ENCODE measurements around the gene TNFRSF17. TPM values are rescaled to one million over a fixed set of nuclear protein-coding genes. Genes with fewer than 3 reads are reported as not detected.

The TNFRSF17 gene
- total RNA-seq, 4 donors from 2014 or later = not detected

- Histone ChIP-seq H3K4me1 (no peaks in the 10 kb centered on the region), H3K27me3 (no peaks in the 10 kb centered on the region), H3K27ac (no peak overlapping the region), H3K9me3 (no peaks in the 10 kb centered on the region), H3K36me3 (peaks cover 20% of the 10 kb centered on the region), H3K4me3 (no peak overlapping the region)
- DNase-seq (ENCODE audit: low spot score in 2 of 2) = no peak
- TF ChIP-seq EP300 (IDR thresholded peaks at IDR 0.05) (no peak), POLR2A (IDR thresholded peaks at IDR 0.05) (no peak), CTCF (IDR thresholded peaks at IDR 0.05) (no peak), POLR2AphosphoS5 (IDR thresholded peaks at IDR 0.05) (no peak)
- 70% methylated on average over 11 of the region's 11 CpGs for WGBS
Observed at GRCh38 chr16:12002447-12003006, 37.5 kb downstream of the TNFRSF17 start.

- H3K36me3 ChIP-seq = peaks cover 23% of the 10 kb centered on the region
- no peaks in the 10 kb centered on the region for H3K27me3 ChIP-seq
- peaks cover 13% of the 10 kb centered on the region for H3K4me1 ChIP-seq
- H3K27ac ChIP-seq = no peak overlapping the region
- 93% methylated on average over 3 of the region's 3 CpGs for WGBS
- no peak overlapping the region for H3K4me3 ChIP-seq
- H3K9me3 ChIP-seq = no peaks in the 10 kb centered on the region
- no peak for DNase-seq (ENCODE audit: low spot score in 2 of 2)
- no peak for TF ChIP-seq POLR2AphosphoS5 (IDR thresholded peaks at IDR 0.05)
- no peak for TF ChIP-seq EP300 (IDR thresholded peaks at IDR 0.05)
- TF ChIP-seq CTCF (IDR thresholded peaks at IDR 0.05) = no peak
- TF ChIP-seq POLR2A (IDR thresholded peaks at IDR 0.05) = no peak
Observed at GRCh38 chr16:12006637-12007036, 41.6 kb downstream of the TNFRSF17 start.

- Histone ChIP-seq H3K27ac (peak overlapping the region; percentile 20), H3K27me3 (no peaks in the 10 kb centered on the region), H3K4me3 (no peak overlapping the region), H3K36me3 (peaks cover 7% of the 10 kb centered on the region), H3K9me3 (no peaks in the 10 kb centered on the region), H3K4me1 (peaks cover 13% of the 10 kb centered on the region)
- DNase-seq (ENCODE audit: low spot score in 2 of 2) = no peak
- 78% methylated on average over 7 of the region's 7 CpGs for whole genome bisulfite sequencing
- TF ChIP-seq CTCF (IDR thresholded peaks at IDR 0.05) (no peak), POLR2A (IDR thresholded peaks at IDR 0.05) (no peak), EP300 (IDR thresholded peaks at IDR 0.05) (no peak), POLR2AphosphoS5 (IDR thresholded peaks at IDR 0.05) (no peak)
Observed at GRCh38 chr16:12009462-12009861, 44.5 kb downstream of the TNFRSF17 start.

GRCh38 chr16:12009922-12010321 lies 44.9 kb downstream of the TNFRSF17 start:
- no peak for DNase-seq (ENCODE audit: low spot score in 2 of 2)
- Histone ChIP-seq H3K27me3 (no peaks in the 10 kb centered on the region), H3K4me1 (peaks cover 13% of the 10 kb centered on the region), H3K9me3 (no peaks in the 10 kb centered on the region), H3K4me3 (no peak overlapping the region), H3K27ac (peak overlapping the region; percentile 44), H3K36me3 (peaks cover 7% of the 10 kb centered on the region)
- WGBS = 94% methylated on average over 2 of the region's 2 CpGs
- TF ChIP-seq EP300 (IDR thresholded peaks at IDR 0.05) = no peak
- no peak for TF ChIP-seq POLR2AphosphoS5 (IDR thresholded peaks at IDR 0.05)
- TF ChIP-seq POLR2A (IDR thresholded peaks at IDR 0.05) = no peak
- TF ChIP-seq CTCF (IDR thresholded peaks at IDR 0.05) = no peak

- no peaks in the 10 kb centered on the region for H3K27me3 ChIP-seq
- H3K9me3 ChIP-seq = no peaks in the 10 kb centered on the region
- peaks cover 7% of the 10 kb centered on the region for H3K36me3 ChIP-seq
- TF ChIP-seq POLR2A (IDR thresholded peaks at IDR 0.05) (peak in 1 of 2 donors; percentile 10), CTCF (IDR thresholded peaks at IDR 0.05) (no peak)
- peak overlapping the region; percentile 44 for H3K27ac ChIP-seq
- no peak for DNase-seq (ENCODE audit: low spot score in 2 of 2)
- no peak overlapping the region for H3K4me3 ChIP-seq
- 62% methylated on average over 13 of the region's 13 CpGs for WGBS
- H3K4me1 ChIP-seq = peaks cover 13% of the 10 kb centered on the region
Observed at GRCh38 chr16:12010388-12011251, 45.6 kb downstream of the TNFRSF17 start.
